PC-3 (cell line): ENCODE measurements around the gene COA6. TPM values are rescaled to one million over a fixed set of nuclear protein-coding genes. Genes with fewer than 3 reads are reported as not detected.
"Not testable (repeated sequence)": the region's sequence is repeated elsewhere in the genome, so short reads cannot be mapped to it uniquely, and the experiment has no call there.

Experiments
- ATAC-seq: fragments of 200-7000 bp; cut with Tn5 transposase; 2 replicates; pipeline ENCODE4 v1.9.1; 2020; ENCODE audit warnings: mild to moderate bottlenecking, moderate library complexity
- BruUV-seq: library from RNA; stranded (reverse); fragments of 400-500 nt; replicated peaks from 2 replicates; lab custom pipeline; 2021; lab: Mats Ljungman, UMichigan
- CTCF ChIA-PET: fragments of 300-600 bp; sonication (Branson Sonifier 250); formaldehyde crosslinking; loops from one replicate; lab custom pipeline; 2022; ENCODE audit warnings: antibody characterized with exemption; lab: Charles Lee
- POLR2A ChIA-PET: fragments of 300-600 bp; sonication (Branson Sonifier 250); formaldehyde crosslinking; loops from one replicate; lab custom pipeline; 2022; ENCODE audit warnings: antibody characterized with exemption; ENCODE audit not compliant: unreplicated experiment; lab: Charles Lee
- DNase-seq: peaks from one replicate; pipeline ENCODE4 v3.0.0-alpha.2; 2015
- H2AFZ ChIP-seq: fragments of 300-600 bp; sonication (generic); 2 replicates; pipeline ENCODE4 v1.6.0; 2016; ENCODE audit warnings: antibody characterized with exemption, low read length
- H3F3A ChIP-seq: fragments of 300-600 bp; sonication (generic); one replicate; pipeline ENCODE4 v1.6.0; 2017; ENCODE audit warnings: antibody characterized with exemption, low read length, control low read depth, mild to moderate bottlenecking; ENCODE audit not compliant: unreplicated experiment
- H3K27ac ChIP-seq: fragments of 300-600 bp; sonication (generic); 2 replicates; pipeline ENCODE4 v1.5.1; 2016; ENCODE audit warnings: mild to moderate bottlenecking, low read length
- H3K27me3 ChIP-seq: fragments of 300-600 bp; sonication (generic); 2 replicates; pipeline ENCODE4 v1.6.1; 2016; ENCODE audit warnings: low read length, mixed read lengths
- H3K36me3 ChIP-seq: fragments of 300-600 bp; sonication (generic); 2 replicates; pipeline ENCODE4 v1.6.1; 2016; ENCODE audit warnings: low read depth, mixed run types, low read length, mixed read lengths
- H3K4me1 ChIP-seq: fragments of 300-600 bp; sonication (generic); 2 replicates; pipeline ENCODE4 v1.5.1; 2016; ENCODE audit warnings: low read length; ENCODE audit not compliant: insufficient read depth
- H3K4me2 ChIP-seq: fragments of 300-600 bp; sonication (generic); 2 replicates; pipeline ENCODE4 v1.6.0; 2016; ENCODE audit warnings: low read length
- H3K4me3 ChIP-seq: fragments of 300-600 bp; sonication (generic); 2 replicates; pipeline ENCODE4 v1.5.1; 2016; ENCODE audit warnings: mild to moderate bottlenecking, low read length, mixed read lengths
- H3K79me2 ChIP-seq: fragments of 300-600 bp; sonication (generic); 2 replicates; pipeline ENCODE4 v1.6.1; 2017; ENCODE audit warnings: low read length, mixed read lengths
- H3K9ac ChIP-seq: fragments of 300-600 bp; sonication (generic); 2 replicates; pipeline ENCODE4 v1.6.0; 2016; ENCODE audit warnings: mild to moderate bottlenecking, low read length
- H3K9me2 ChIP-seq: fragments of 300-600 bp; sonication (generic); replicated peaks from 2 replicates; pipeline ENCODE4 v1.6.1; 2016; ENCODE audit warnings: mixed run types, low read length, mixed read lengths
- H3K9me3 ChIP-seq: fragments of 300-600 bp; sonication (generic); 2 replicates; pipeline ENCODE4 v1.6.1; 2016; ENCODE audit warnings: low read length, mixed read lengths
- H4K20me1 ChIP-seq: fragments of 300-600 bp; sonication (generic); 2 replicates; pipeline ENCODE4 v1.6.1; 2016; ENCODE audit warnings: low read length, mixed read lengths
- EZH2 ChIP-seq: fragments of 300-600 bp; sonication (generic); IDR thresholded peaks from one replicate; pipeline ENCODE4 v1.6.1; 2017; ENCODE audit warnings: antibody characterized with exemption, mild to moderate bottlenecking, low read length; ENCODE audit not compliant: unreplicated experiment
- EZH2phosphoT487 ChIP-seq: fragments of 300-600 bp; sonication (generic); IDR thresholded peaks from 2 replicates; pipeline ENCODE4 v1.6.1; 2018; ENCODE audit warnings: mild to moderate bottlenecking, antibody characterized with exemption, low read length, borderline replicate concordance
- intact Hi-C: fragments of 100-400 bp; cut with micrococcal nuclease; formaldehyde crosslinking; loops from 2 replicates; pipeline ENCODE4 v1.9.0; 2023
- total RNA-seq: library from RNA; depleted of rRNA; stranded (reverse); fragments of >200 nt; gene quantifications from 2 replicates; pipeline ENCODE4 v1.2.3, GENCODE V29; 2014
- TF ChIP-seq, protein P1 (sequence below): fragments of 300-600 bp; sonication (generic); conservative IDR thresholded peaks from 2 replicates; pipeline ENCODE4 v1.5.1; 2017; ENCODE audit warnings: antibody characterized with exemption, low read depth, mild to moderate bottlenecking, low read length

Gene COA6
- total RNA-seq, 1 experiment from 2014 or later, result 43.1 TPM

DNA sequence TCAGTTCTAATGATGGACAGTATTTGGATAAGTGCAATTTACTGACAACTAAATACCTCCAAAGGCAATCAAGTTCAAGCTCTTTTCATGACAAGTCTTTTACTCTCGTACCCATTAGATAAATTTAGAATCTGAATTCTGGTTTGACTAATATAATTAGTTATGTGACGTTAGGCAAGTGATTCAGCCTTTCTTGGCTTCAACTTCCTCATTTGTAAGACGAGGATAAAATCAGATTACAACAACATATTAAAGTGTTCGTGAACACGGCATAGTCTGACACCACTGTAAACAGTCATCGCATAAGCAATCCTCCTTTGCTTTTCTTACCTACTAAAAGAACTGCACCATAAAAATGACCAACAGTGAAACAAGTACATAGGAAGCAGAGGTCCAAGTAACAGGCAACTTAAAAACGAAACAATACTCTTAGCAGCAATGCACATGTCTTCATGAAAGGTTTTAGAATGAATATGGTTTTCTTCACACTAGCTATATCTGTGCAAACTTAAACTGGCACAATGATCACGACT, 25.7 kb downstream of the COA6 start:
- peak; percentile 57 for ATAC-seq
- peak; percentile 24 for DNase-seq
- TF ChIP-seq EZH2 (no peak), EZH2phosphoT487 (no peak)
- TF ChIP-seq, protein P1, sequence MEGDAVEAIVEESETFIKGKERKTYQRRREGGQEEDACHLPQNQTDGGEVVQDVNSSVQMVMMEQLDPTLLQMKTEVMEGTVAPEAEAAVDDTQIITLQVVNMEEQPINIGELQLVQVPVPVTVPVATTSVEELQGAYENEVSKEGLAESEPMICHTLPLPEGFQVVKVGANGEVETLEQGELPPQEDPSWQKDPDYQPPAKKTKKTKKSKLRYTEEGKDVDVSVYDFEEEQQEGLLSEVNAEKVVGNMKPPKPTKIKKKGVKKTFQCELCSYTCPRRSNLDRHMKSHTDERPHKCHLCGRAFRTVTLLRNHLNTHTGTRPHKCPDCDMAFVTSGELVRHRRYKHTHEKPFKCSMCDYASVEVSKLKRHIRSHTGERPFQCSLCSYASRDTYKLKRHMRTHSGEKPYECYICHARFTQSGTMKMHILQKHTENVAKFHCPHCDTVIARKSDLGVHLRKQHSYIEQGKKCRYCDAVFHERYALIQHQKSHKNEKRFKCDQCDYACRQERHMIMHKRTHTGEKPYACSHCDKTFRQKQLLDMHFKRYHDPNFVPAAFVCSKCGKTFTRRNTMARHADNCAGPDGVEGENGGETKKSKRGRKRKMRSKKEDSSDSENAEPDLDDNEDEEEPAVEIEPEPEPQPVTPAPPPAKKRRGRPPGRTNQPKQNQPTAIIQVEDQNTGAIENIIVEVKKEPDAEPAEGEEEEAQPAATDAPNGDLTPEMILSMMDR, result no peak
- BruUV-seq, result no TSS peak
- no peaks in the 10 kb centered on the region for H3K27me3 ChIP-seq
- no peak overlapping the region for H2AFZ ChIP-seq
- H3K79me2 ChIP-seq, result no peaks in the 10 kb centered on the region
- H3K4me2 ChIP-seq, result peak overlapping the region; percentile 33
- ChIA-PET POLR2A (no interaction called here), CTCF (no interaction called here)
- intact Hi-C loops, result no loop called here
- no peak overlapping the region for H3K9ac ChIP-seq
- 0 out of 2 replicates have a peak, but pooled peaks cover 7% of the 10 kb centered on the region for H3K4me1 ChIP-seq
- no peaks in the 10 kb centered on the region for H4K20me1 ChIP-seq
- no peaks in the 10 kb centered on the region for H3K9me2 ChIP-seq
- H3K36me3 ChIP-seq, result no peaks in the 10 kb centered on the region
- no peaks in the 10 kb centered on the region for H3K9me3 ChIP-seq
- 0 out of 2 replicates have a peak overlapping the region, but pooled peaks have one; percentile 13 for H3K27ac ChIP-seq
- no peak overlapping the region for H3K4me3 ChIP-seq
- no peaks in the 10 kb centered on the region for H3F3A ChIP-seq

GRCh38 chr1:234399515-234399914, 26.3 kb downstream of the COA6 start:
- POLR2A ChIA-PET, DNase-seq, H3K9me3 ChIP-seq, H3K4me1 ChIP-seq, BruUV-seq, H3K27ac ChIP-seq, CTCF ChIA-PET, H3K79me2 ChIP-seq, H3F3A ChIP-seq, H4K20me1 ChIP-seq, H3K4me3 ChIP-seq, H2AFZ ChIP-seq, H3K36me3 ChIP-seq, H3K9me2 ChIP-seq, ATAC-seq, intact Hi-C loops, H3K9ac ChIP-seq, H3K27me3 ChIP-seq, H3K4me2 ChIP-seq: not testable (repeated sequence)

DNA sequence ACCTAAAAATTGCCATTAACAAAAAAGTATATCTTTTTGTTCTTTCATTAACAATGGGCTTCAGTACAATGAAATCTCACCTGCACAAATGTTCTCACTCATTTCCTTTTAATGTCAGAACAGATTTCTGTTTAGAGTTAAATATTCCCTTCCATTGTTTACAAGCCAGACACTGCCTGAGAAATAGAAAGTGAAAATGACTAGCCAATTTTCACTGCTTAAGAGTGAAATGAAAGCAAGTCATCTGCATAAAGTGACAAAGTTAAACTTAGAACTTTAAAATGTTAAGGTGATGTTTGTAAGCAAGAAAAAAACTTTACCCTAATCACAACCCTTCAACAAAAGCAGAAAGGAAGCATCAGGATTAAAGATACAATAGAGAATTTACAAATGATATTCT, 27.5 kb downstream of the COA6 start:
- no peak overlapping the region for H2AFZ ChIP-seq
- no peak overlapping the region for H3K9ac ChIP-seq
- intact Hi-C loops, result no loop called here
- no peak overlapping the region for H3K4me2 ChIP-seq
- DNase-seq (no peak), ATAC-seq (no peak)
- BruUV-seq, result no TSS peak
- no peaks in the 10 kb centered on the region for H3K27me3 ChIP-seq
- H3K4me3 ChIP-seq, result no peak overlapping the region
- H3K9me3 ChIP-seq, result no peaks in the 10 kb centered on the region
- H3K27ac ChIP-seq, result no peak overlapping the region
- TF ChIP-seq EZH2phosphoT487, result no peak
- TF ChIP-seq EZH2, result no peak
- TF ChIP-seq, protein P1, result no peak
- H3K36me3 ChIP-seq, result no peaks in the 10 kb centered on the region
- CTCF ChIA-PET, result no interaction called here
- no peaks in the 10 kb centered on the region for H4K20me1 ChIP-seq
- H3K79me2 ChIP-seq, result no peaks in the 10 kb centered on the region
- no peaks in the 10 kb centered on the region for H3K9me2 ChIP-seq
- POLR2A ChIA-PET, result no interaction called here
- 0 out of 2 replicates have a peak, but pooled peaks cover 7% of the 10 kb centered on the region for H3K4me1 ChIP-seq
- no peaks in the 10 kb centered on the region for H3F3A ChIP-seq
